HEK293 (cell line): ENCODE measurements around the gene SLC25A26.

ENCODE experiments used
- CTCF ChIA-PET: fragments of 350-600 bp; formaldehyde crosslinking; extraction: SDS; loops from one replicate; lab custom pipeline; 2021; ENCODE audit warnings: antibody characterized with exemption; lab: Yijun Ruan, JAX
- POLR2A ChIA-PET: fragments of 300-600 bp; formaldehyde crosslinking; extraction: SDS; loops from one replicate; lab custom pipeline; 2020; ENCODE audit warnings: antibody characterized with exemption, inconsistent platforms; lab: Yijun Ruan, JAX
- H3K27ac ChIP-seq: fragments of 200-500 bp; sonication (Bioruptor generic); 2 replicates; pipeline ENCODE4 v1.5.1; 2014; ENCODE audit warnings: low read depth, low read length, control low read depth, inconsistent platforms; ENCODE audit errors: extremely low read depth
- H3K36me3 ChIP-seq, 2 experiments: fragments of 200-500 bp in 1 of 2; sonication (Bioruptor generic) in 1 of 2; 1 replicate in 1 of 2; 2 replicates in 1 of 2; pipeline ENCODE4 v1.5.1; 2014 to 2017; ENCODE audit warnings: inconsistent platforms in 2 of 2, low read length in 2 of 2; ENCODE audit not compliant: control insufficient read depth in 2 of 2, insufficient read depth in 1 of 2
- H3K4me1 ChIP-seq: fragments of 200-500 bp; sonication (Bioruptor generic); 2 replicates; pipeline ENCODE4 v1.5.1; 2014; ENCODE audit warnings: mild to moderate bottlenecking, low read length, inconsistent platforms; ENCODE audit not compliant: control insufficient read depth, insufficient read depth
- H3K4me3 ChIP-seq: 2 replicates; pipeline ENCODE4 v1.5.1; 2011; ENCODE audit warnings: low read depth, mild to moderate bottlenecking, control low read depth, low read length, moderate library complexity
- H3K9me3 ChIP-seq: fragments of 200-500 bp; sonication (Bioruptor generic); 2 replicates; pipeline ENCODE4 v1.5.1; 2014; ENCODE audit warnings: low read depth, low read length, inconsistent platforms; ENCODE audit not compliant: control insufficient read depth, insufficient read depth
- HOXA7 ChIP-seq: sonication (generic); formaldehyde crosslinking; IDR thresholded peaks from 2 replicates; pipeline ENCODE4 v1.8.1; 2022; ENCODE audit warnings: missing genetic modification reagents, borderline replicate concordance
- KLF10 ChIP-seq: fragments of 450-650 bp; IDR thresholded peaks from 2 replicates; pipeline ENCODE4 v1.5.1; 2018; ENCODE audit warnings: missing biosample characterization, mild to moderate bottlenecking, missing genetic modification characterization
- PBX3 ChIP-seq: sonication (generic); formaldehyde crosslinking; IDR thresholded peaks from 2 replicates; pipeline ENCODE4 v1.8.1; 2022; ENCODE audit warnings: mild to moderate bottlenecking, moderate library complexity, missing genetic modification reagents
- ZBTB49 ChIP-seq: fragments of 450-650 bp; formaldehyde crosslinking; IDR thresholded peaks from 2 replicates; pipeline ENCODE4 v1.5.1; 2016; ENCODE audit warnings: missing biosample characterization, missing genetic modification characterization, low read depth
- ZFP41 ChIP-seq: fragments of 450-650 bp; formaldehyde crosslinking; IDR thresholded peaks from 2 replicates; pipeline ENCODE4 v1.5.1; 2016; ENCODE audit warnings: missing biosample characterization, missing genetic modification characterization, borderline replicate concordance
- ZIC2 ChIP-seq: fragments of 450-650 bp; formaldehyde crosslinking; IDR thresholded peaks from 2 replicates; pipeline ENCODE4 v1.5.1; 2016; ENCODE audit warnings: missing biosample characterization, missing genetic modification characterization
- ZNF239 ChIP-seq: fragments of 450-650 bp; formaldehyde crosslinking; IDR thresholded peaks from 2 replicates; pipeline ENCODE4 v1.5.1; 2016; ENCODE audit warnings: missing biosample characterization, missing genetic modification characterization
- ZNF335 ChIP-seq: fragments of 450-650 bp; formaldehyde crosslinking; conservative IDR thresholded peaks from 2 replicates; pipeline ENCODE4 v1.5.1; 2016; ENCODE audit warnings: missing biosample characterization, missing genetic modification characterization
- ZNF366 ChIP-seq: fragments of 450-650 bp; formaldehyde crosslinking; conservative IDR thresholded peaks from 2 replicates; pipeline ENCODE4 v1.5.1; 2016; ENCODE audit warnings: missing biosample characterization, missing genetic modification characterization
- ZNF521 ChIP-seq: fragments of 450-650 bp; formaldehyde crosslinking; IDR thresholded peaks from 2 replicates; pipeline ENCODE4 v1.5.1; 2017; ENCODE audit warnings: missing biosample characterization, mild to moderate bottlenecking, missing genetic modification characterization
- ZNF544 ChIP-seq: fragments of 450-650 bp; formaldehyde crosslinking; IDR thresholded peaks from 2 replicates; pipeline ENCODE4 v1.5.0; 2017; ENCODE audit warnings: missing biosample characterization, missing genetic modification characterization
- ZNF629 ChIP-seq: fragments of 450-650 bp; formaldehyde crosslinking; IDR thresholded peaks from 2 replicates; pipeline ENCODE4 v1.5.1; 2017; ENCODE audit warnings: missing biosample characterization, missing genetic modification characterization
- ZNF670 ChIP-seq: fragments of 450-650 bp; formaldehyde crosslinking; IDR thresholded peaks from 2 replicates; pipeline ENCODE4 v1.5.1; 2016; ENCODE audit warnings: missing biosample characterization, missing genetic modification characterization, low read depth
- ZNF707 ChIP-seq: fragments of 450-650 bp; formaldehyde crosslinking; IDR thresholded peaks from 2 replicates; pipeline ENCODE4 v1.5.1; 2016; ENCODE audit warnings: missing biosample characterization, missing genetic modification characterization
- ZNF843 ChIP-seq: fragments of 450-650 bp; formaldehyde crosslinking; IDR thresholded peaks from 2 replicates; pipeline ENCODE4 v1.5.1; 2016; ENCODE audit warnings: missing biosample characterization, missing genetic modification characterization
- ZSCAN23 ChIP-seq: fragments of 450-650 bp; formaldehyde crosslinking; IDR thresholded peaks from 2 replicates; pipeline ENCODE4 v1.5.1; 2016; ENCODE audit warnings: missing biosample characterization, missing genetic modification characterization
- TF ChIP-seq, protein P1 (sequence below): fragments of 450-650 bp; formaldehyde crosslinking; IDR thresholded peaks from 2 replicates; pipeline ENCODE4 v1.5.1; 2016; ENCODE audit warnings: missing biosample characterization, missing genetic modification characterization
- TF ChIP-seq, protein P2 (sequence below): fragments of 450-650 bp; formaldehyde crosslinking; IDR thresholded peaks from 2 replicates; pipeline ENCODE4 v1.5.1; 2016; ENCODE audit warnings: missing biosample characterization, missing genetic modification characterization
- TF ChIP-seq, protein P3 (sequence below): fragments of 450-650 bp; IDR thresholded peaks from 2 replicates; pipeline ENCODE4 v1.5.1; 2018; ENCODE audit warnings: missing biosample characterization, mild to moderate bottlenecking, missing genetic modification characterization

The SLC25A26 gene

DNA sequence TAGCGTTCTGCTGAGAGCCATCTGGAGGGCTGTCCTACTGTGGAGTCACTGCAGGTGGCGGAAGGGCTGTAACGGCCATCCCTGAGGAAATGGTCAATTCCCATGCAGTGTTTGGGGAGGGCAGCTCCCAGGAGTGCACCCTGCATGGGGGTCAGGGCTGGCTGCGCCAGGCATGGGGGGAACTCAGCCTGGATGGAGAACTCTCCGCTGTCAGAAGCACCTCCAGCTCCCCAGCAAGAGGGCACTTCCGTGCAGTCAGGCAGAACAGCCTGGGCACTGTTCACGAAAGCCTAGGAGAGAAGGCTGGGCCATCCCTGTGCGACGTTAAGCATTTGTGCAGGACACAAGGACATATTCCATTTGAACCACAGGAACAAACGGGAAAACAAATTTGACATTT, 174.8 kb downstream of the SLC25A26 start:
- Histone ChIP-seq H3K4me3 (no peak overlapping the region), H3K36me3 (peaks cover 0 to 83% of the 10 kb centered on the region in 2 experiments; a peak in 1 of 3 replicates), H3K4me1 (no peaks in the 10 kb centered on the region), H3K9me3 (no peaks in the 10 kb centered on the region), H3K27ac (no peak overlapping the region)
- CTCF ChIA-PET, result no interaction called here
- no peak for TF ChIP-seq ZNF239 (tag by site-specific recombination)
- TF ChIP-seq ZIC2 (tag by site-specific recombination), result peak; percentile 42; the same call in 1 of the 2 replicates
- no peak for TF ChIP-seq ZNF366
- POLR2A ChIA-PET, result no interaction called here

- Histone ChIP-seq H3K9me3 (no peaks in the 10 kb centered on the region), H3K27ac (no peak overlapping the region), H3K4me3 (no peak overlapping the region), H3K4me1 (no peaks in the 10 kb centered on the region), H3K36me3 (peaks cover 0 to 79% of the 10 kb centered on the region in 2 experiments; a peak in 1 of 3 replicates)
- POLR2A ChIA-PET, result no interaction called here
- TF ChIP-seq, protein P1, sequence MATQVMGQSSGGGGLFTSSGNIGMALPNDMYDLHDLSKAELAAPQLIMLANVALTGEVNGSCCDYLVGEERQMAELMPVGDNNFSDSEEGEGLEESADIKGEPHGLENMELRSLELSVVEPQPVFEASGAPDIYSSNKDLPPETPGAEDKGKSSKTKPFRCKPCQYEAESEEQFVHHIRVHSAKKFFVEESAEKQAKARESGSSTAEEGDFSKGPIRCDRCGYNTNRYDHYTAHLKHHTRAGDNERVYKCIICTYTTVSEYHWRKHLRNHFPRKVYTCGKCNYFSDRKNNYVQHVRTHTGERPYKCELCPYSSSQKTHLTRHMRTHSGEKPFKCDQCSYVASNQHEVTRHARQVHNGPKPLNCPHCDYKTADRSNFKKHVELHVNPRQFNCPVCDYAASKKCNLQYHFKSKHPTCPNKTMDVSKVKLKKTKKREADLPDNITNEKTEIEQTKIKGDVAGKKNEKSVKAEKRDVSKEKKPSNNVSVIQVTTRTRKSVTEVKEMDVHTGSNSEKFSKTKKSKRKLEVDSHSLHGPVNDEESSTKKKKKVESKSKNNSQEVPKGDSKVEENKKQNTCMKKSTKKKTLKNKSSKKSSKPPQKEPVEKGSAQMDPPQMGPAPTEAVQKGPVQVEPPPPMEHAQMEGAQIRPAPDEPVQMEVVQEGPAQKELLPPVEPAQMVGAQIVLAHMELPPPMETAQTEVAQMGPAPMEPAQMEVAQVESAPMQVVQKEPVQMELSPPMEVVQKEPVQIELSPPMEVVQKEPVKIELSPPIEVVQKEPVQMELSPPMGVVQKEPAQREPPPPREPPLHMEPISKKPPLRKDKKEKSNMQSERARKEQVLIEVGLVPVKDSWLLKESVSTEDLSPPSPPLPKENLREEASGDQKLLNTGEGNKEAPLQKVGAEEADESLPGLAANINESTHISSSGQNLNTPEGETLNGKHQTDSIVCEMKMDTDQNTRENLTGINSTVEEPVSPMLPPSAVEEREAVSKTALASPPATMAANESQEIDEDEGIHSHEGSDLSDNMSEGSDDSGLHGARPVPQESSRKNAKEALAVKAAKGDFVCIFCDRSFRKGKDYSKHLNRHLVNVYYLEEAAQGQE, result no peak
- TF ChIP-seq HOXA7 (CRISPR knock-in tag) (no peak), ZNF707 (tag by site-specific recombination) (no peak), ZSCAN23 (tag by site-specific recombination) (no peak), ZNF544 (tag by site-specific recombination) (no peak), PBX3 (CRISPR knock-in tag) (no peak)
- TF ChIP-seq, all 188 proteins: peak for 0
- CTCF ChIA-PET, result no interaction called here
Measured at GRCh38 chr3:66396161-66396760, 175.5 kb downstream of the SLC25A26 start.

DNA sequence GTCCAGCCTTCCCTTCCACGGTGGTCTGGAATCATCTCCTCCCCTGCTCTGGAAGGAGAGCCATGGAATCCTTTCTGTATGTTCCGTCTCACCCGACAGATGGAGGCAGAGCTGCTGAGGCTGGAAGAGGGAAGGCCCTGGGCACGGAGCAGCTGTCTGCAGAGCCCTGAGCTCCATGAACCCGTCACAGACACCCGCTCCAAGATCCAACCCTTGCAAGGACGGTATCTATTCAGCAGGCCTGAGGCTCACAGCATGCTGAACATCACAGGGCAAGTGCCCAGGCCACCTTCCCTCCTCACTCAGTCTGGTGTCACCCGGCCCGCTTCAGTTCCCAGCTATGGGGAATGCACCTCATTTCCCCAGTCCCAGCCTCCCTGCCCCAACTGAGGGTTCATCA, 176.1 kb downstream of the SLC25A26 start:
- H3K9me3 ChIP-seq, result no peaks in the 10 kb centered on the region
- H3K36me3 ChIP-seq, result peaks cover 0 to 74% of the 10 kb centered on the region in 2 experiments; a peak in 1 of 3 replicates
- ChIA-PET POLR2A (no interaction called here), CTCF (interaction anchor here (1.1 kb wide), 1 partner anchor 11 kb away, joined by 4 read pairs; no protein-coding TSS in a partner anchor)
- TF ChIP-seq ZBTB49 (tag by site-specific recombination), result no peak
- H3K4me1 ChIP-seq, result no peaks in the 10 kb centered on the region
- no peak overlapping the region for H3K4me3 ChIP-seq
- no peak overlapping the region for H3K27ac ChIP-seq

DNA sequence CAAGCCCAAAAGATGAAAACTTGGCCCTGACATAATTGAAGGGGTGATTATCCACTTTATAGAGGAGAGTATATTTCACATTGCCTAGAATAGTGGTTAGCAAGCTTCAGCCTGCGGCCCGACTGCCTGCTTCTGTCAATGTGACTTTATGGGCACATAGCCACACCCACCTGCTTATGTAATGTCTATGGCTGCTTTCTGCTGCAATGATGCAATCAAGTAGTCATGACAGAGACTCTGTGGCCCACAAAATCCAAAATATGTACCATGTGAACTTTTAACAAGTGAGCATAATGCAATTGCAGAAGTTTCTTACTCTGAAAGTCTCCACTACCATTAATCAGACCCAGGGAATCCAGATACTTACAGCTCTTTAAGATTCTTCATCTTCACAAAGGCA, 176.9 kb downstream of the SLC25A26 start:
- no peaks in the 10 kb centered on the region for H3K9me3 ChIP-seq
- H3K36me3 ChIP-seq, result peaks cover 0 to 70% of the 10 kb centered on the region in 2 experiments; a peak in 1 of 3 replicates
- no peaks in the 10 kb centered on the region for H3K4me1 ChIP-seq
- H3K27ac ChIP-seq, result no peak overlapping the region
- no peak overlapping the region for H3K4me3 ChIP-seq
- ChIA-PET CTCF (interaction anchor here (1.1 kb wide), 2 partner anchors 9 to 11 kb away, joined by 4 to 6 read pairs; no protein-coding TSS in a partner anchor), POLR2A (no interaction called here)
- peak; percentile 55 for TF ChIP-seq ZNF335
- TF ChIP-seq ZNF670 (tag by site-specific recombination), result no peak
- TF ChIP-seq, protein P2, sequence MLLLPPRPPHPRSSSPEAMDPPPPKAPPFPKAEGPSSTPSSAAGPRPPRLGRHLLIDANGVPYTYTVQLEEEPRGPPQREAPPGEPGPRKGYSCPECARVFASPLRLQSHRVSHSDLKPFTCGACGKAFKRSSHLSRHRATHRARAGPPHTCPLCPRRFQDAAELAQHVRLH, result no peak
- TF ChIP-seq ZNF629 (tag by site-specific recombination), result peak; percentile 72
- no peak for TF ChIP-seq ZFP41 (tag by site-specific recombination)
- no peak for TF ChIP-seq ZNF521 (tag by site-specific recombination)
- no peak for TF ChIP-seq ZNF843
- 0 out of 2 replicates have a peak, but pooled peaks have one; percentile 49 for TF ChIP-seq KLF10 (tag by site-specific recombination)
- TF ChIP-seq, protein P3, sequence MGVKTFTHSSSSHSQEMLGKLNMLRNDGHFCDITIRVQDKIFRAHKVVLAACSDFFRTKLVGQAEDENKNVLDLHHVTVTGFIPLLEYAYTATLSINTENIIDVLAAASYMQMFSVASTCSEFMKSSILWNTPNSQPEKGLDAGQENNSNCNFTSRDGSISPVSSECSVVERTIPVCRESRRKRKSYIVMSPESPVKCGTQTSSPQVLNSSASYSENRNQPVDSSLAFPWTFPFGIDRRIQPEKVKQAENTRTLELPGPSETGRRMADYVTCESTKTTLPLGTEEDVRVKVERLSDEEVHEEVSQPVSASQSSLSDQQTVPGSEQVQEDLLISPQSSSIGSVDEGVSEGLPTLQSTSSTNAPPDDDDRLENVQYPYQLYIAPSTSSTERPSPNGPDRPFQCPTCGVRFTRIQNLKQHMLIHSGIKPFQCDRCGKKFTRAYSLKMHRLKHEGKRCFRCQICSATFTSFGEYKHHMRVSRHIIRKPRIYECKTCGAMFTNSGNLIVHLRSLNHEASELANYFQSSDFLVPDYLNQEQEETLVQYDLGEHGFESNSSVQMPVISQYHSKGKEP (tag by site-specific recombination), result 0 out of 2 replicates have a peak, but pooled peaks have one; percentile 14
